Transverse colon (tissue), 4 donors: ENCODE results near the gene SMCP.

Experiments
- EP300 ChIP-seq: sonication (generic); formaldehyde crosslinking; IDR thresholded peaks from one replicate; pipeline ENCODE4 v1.6.1; 2017; ENCODE audit warnings: antibody characterized with exemption, low read depth
- POLR2A ChIP-seq: fragments of 450-650 bp; IDR thresholded peaks from one replicate; pipeline ENCODE4 v1.6.1; 2016; ENCODE audit warnings: antibody characterized with exemption, mild to moderate bottlenecking, moderate library complexity
- POLR2AphosphoS5 ChIP-seq, 3 donors: sonication (generic); formaldehyde crosslinking; IDR thresholded peaks; one replicate each; pipeline ENCODE4 v1.6.1; 2016; ENCODE audit warnings: antibody characterized with exemption in 3 of 3
- TF ChIP-seq, protein P1 (sequence below), 5 experiments: fragments of 200-600 bp in 3 of 5; fragments of 450-650 bp in 2 of 5; sonication (generic) in 3 of 5; IDR thresholded peaks; 1 replicate in 2 of 5; 2 replicates in 3 of 5; pipeline ENCODE4 v1.5.1; 2016 to 2017; ENCODE audit warnings: antibody characterized with exemption in 5 of 5, inconsistent platforms in 3 of 5, mild to moderate bottlenecking in 2 of 5, moderate library complexity in 1 of 5

DNA sequence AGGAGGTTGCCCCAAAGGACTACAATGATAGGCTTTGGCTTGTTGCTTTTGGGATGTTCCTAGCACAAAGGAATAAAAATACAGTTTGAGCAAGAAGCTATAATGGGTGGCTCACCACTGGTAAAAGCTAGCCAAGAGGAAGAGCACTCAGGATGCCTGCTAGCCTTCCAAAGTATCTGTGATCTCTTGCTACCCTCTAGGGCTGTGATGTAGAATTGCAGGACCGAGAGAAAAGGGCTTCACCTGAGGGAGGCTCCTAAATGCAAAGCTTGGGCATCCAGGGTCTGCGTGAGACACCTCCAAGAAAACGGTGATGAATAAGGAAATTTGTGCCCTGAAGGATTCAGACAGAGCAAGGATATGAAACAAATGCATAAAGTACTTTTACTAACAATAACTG is 48.0 kb downstream of the SMCP start:
- no peak for TF ChIP-seq POLR2A
- TF ChIP-seq, protein P1, sequence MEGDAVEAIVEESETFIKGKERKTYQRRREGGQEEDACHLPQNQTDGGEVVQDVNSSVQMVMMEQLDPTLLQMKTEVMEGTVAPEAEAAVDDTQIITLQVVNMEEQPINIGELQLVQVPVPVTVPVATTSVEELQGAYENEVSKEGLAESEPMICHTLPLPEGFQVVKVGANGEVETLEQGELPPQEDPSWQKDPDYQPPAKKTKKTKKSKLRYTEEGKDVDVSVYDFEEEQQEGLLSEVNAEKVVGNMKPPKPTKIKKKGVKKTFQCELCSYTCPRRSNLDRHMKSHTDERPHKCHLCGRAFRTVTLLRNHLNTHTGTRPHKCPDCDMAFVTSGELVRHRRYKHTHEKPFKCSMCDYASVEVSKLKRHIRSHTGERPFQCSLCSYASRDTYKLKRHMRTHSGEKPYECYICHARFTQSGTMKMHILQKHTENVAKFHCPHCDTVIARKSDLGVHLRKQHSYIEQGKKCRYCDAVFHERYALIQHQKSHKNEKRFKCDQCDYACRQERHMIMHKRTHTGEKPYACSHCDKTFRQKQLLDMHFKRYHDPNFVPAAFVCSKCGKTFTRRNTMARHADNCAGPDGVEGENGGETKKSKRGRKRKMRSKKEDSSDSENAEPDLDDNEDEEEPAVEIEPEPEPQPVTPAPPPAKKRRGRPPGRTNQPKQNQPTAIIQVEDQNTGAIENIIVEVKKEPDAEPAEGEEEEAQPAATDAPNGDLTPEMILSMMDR (IDR thresholded peaks at IDR 0.05), result peak in 1 of 5 experiments; percentile 11
- no peak for TF ChIP-seq POLR2AphosphoS5 (IDR thresholded peaks at IDR 0.05)
- TF ChIP-seq EP300, result no peak
